Left hindlimb (tissue), 1 donor: ENCODE measurements around the gene CDH23.
A peak's percentile ranks its signal among the peaks of the same experiment; 100 is the strongest.

Source experiments
- DNase-seq: peaks from one replicate; pipeline ENCODE4 v3.0.0-alpha.2; 2018

The CDH23 gene

DNA sequence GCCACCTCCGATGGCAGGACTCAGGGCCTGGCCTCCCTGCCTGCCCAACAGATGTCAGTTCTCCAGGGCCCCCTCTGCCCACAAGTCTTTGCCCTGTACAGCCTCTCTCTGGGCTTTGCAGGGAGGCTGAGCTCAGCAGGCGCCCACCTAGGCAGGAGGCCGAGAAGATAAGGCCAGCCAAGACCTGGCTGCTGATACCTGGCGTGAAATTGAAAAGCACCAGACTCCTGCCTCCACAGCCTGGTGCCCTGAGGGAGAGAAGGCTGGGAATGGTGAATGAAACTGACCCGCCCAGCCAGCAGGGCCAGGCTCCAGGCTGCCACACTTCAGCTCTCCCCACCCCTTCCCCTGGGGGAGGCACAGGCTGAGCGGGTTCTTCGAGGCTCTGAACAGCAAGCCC lies 145.8 kb downstream of the CDH23 start:
- DNase-seq, result no peak

DNA sequence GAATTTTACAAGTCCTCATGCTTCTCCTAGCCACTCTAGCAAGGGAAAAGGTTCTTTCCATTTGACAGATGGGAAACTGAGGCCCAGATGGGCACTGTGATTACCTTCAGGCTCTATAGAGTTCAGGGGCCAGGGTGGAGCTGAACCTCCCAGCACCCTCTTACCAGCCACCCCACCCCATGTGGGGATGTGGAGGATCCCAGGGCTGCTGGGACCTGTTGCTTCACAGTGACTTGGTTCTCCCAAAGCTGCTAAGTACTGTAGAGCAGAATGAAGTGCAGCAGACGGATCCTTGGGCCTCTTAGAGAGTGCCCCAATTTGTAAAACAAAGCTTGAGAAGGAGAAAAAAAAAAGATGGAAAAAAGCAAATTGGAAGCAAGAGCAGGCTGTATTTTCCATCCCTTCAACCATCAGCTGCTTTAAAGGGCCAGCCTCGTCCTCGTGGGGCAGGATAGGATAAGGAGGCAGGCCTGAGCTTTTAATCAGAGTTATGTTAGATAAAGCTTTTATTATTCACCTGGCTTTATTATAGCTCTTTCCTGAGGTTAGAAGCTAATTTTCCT lies 147.0 kb downstream of the CDH23 start:
- DNase-seq, result no peak

DNA sequence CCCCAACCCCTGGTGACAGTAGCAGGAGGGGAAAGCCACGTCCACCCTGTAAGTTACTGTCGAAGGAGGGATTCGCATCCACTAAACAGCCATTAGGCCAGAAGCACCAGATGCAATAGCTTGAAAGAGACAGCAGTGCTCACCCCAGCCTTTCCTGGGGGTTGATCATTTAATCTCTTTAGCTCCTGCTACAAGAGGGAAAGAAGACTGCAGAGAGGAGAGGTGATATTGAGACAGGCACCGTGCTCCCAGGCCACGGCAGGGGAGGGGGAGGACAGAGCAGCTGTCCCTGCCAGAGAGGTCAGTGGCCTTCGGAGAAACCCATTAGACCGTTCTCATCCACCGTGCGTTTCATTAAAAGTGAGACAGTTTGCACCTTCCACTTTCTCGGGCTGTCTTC lies 148.3 kb downstream of the CDH23 start:
- DNase-seq, result no peak

GRCh38 chr10:71546220-71546619 lies 149.5 kb downstream of the CDH23 start:
- DNase-seq, result no peak

GRCh38 chr10:71547312-71547711 lies 150.6 kb downstream of the CDH23 start:
- no peak for DNase-seq

DNA sequence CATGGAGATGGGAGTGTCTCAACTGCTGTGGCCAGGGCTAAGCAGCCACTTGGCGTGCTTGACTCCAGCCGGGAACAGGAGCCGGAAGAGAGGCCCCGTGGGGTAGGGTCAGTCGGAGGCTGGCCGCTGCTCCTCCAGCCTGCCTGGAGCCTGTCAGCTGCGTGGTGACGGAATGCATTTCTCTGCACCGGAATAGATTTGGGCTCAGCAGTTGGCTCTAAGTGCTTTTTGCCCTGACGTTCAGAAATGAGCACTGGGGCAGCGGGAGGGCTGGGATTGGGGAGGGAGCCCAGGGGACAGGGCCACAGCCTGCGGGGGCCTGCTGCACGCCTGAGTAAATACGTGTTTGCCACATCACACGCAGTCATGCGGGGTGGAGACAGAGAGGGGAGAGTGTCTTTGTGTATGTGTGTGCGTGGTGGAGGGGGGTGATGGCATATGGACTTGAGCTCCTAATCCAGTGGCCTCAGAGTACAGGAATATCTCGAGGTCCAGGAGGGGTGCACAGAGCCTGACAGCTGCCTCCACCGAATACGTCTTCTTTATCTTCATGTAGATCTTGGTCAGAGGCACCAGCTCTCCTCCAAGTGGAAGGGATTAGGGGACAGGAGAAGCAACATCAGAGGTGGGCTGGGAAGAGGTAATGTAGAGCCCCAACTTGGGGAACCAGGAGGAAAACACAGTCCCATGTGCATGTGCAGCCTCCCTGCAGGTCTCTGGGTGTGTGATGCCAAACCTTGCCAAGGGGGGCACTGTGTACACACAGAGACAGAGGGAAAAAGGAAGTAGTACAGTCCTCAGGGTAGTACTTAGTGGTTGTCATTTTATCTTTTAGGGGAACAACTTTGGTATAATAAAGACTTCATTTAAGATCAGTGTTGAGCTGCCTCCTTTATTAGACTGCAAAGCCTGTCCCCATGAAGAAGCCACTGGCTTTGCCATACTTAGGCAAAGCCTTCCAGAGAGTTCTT lies 151.4 kb downstream of the CDH23 start:
- peak; percentile 85 for DNase-seq

GRCh38 chr10:71549766-71550533 lies 153.2 kb downstream of the CDH23 start:
- no peak for DNase-seq

DNA sequence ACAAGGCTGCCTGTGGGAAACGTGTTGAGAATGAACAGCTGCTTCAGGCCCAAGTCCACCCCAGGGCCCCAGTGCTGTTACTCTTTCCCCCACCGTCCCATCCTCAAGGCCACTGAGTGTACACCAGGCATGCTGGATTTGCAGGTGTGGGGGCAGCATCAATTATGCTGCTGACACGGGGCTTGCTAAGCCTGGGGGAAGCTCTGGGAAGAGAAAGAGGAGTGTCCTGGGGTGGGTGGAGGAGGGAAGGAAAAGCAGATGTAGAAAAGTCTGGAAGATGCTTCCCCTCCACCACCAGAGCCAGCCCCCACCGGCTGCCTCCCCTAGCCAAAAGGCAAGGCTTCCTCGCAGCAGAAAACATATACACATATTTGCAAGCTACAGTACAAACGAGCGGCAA lies 153.9 kb downstream of the CDH23 start:
- DNase-seq, result peak; percentile 57

- no peak for DNase-seq
These were observed 155.2 kb downstream of the CDH23 start for GRCh38 chr10:71551970-71552369.

- no peak for DNase-seq
These were observed 156.7 kb downstream of the CDH23 start for GRCh38 chr10:71553432-71553831.

DNA sequence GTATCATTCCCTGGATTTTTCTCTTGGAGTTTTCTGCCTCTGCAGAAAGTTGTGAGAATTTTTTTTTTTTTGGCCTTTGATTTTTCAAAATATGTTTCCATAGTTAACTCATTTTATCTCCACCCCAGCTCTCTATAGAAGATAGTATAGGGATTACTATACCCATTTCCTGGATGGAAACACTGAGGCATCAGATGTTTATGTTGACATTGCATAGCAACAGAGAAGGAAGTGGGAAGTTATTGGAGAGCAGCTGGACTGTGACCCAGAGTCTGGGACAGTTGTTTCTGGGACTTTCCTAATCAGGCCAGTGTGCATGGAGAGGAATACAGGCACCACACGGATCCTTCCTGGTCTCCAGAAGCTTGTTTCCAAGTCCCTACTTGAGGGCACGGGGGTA lies 158.0 kb downstream of the CDH23 start:
- DNase-seq, result no peak

GRCh38 chr10:71555087-71555723 lies 158.5 kb downstream of the CDH23 start:
- DNase-seq, result no peak

GRCh38 chr10:71555724-71556119 lies 159.0 kb downstream of the CDH23 start:
- DNase-seq, result no peak

GRCh38 chr10:71558991-71559390 lies 162.3 kb downstream of the CDH23 start:
- DNase-seq, result no peak

DNA sequence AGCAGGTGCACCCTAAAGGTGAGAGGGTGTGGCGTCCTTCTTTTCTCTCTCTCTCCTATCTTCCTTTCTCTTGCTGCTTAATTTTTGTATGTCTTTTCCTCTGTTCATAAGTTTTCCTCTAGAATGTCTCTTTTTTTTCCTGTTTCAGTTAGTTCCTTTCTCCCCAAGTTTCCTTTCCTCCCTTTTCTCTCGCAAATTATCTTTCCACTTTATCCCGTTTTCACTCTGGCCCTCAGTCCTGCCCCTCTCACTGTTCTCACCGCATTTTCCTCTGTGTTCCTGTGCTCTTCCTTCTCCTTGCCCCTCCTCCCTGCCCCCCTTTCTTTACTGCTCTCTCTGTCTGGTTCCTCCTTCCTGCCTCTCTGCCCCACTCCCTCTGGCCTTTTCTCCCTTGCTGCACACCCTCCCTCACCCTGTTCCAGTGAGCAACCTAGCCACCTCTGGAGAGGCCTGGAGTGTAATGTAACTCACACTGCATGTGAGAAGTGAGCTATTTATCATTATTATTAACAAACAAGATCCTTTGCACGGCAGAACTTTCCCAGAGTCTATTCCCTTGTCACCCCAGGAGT lies 164.4 kb downstream of the CDH23 start:
- no peak for DNase-seq

- DNase-seq, result no peak
These were observed 165.5 kb downstream of the CDH23 start for GRCh38 chr10:71562181-71562580.

DNA sequence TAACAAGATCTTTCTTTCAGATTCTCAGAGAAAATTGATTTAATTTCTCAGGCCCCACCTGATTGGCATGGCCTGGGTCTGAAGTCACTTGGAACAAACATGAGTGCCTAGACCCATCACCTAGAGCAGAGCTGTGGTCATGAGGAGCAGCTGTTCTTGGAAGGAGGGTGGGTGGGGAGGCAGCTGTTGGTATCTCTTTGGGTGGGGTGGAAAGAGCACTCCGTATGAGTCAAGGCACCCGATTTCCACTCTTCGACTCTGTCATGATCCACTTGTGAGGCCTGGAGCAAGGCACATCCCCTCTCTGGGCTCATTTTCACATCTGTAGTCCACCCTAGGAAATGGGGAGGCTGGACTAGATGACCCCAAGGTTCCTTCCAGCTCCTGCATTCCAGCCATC lies 166.2 kb downstream of the CDH23 start:
- DNase-seq, result no peak

DNA sequence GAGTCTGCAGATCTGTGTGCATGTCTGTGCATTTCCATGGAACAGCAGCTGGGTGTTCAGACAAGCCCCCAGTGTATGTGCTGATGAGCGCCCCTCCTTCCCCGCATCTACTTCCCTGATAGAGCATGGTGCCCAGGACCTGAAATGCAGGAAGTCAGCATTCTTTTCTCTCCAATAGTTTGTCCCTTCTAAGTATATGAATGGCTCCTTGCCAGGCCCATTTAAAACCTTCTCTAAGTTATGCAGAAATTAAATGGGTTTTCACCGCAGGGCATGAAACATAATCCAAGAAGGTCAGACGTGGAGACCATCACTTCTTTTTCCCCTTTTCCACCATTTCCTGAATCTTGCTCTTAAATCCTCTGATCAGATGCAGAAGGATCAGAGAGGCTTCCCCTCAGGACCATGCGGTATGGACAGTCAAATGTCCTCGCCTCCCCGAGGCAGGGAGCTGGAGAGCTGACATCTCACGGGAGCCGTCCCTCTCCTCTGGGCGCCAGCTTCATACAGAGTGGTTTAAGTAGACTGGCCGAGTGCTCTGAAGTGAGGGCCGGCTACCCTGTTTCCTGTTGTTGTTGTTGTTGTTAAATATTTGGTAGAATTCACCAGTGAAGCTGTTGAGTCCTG lies 167.6 kb downstream of the CDH23 start:
- no peak for DNase-seq

GRCh38 chr10:71565284-71566000 lies 168.7 kb downstream of the CDH23 start:
- no peak for DNase-seq

GRCh38 chr10:71567006-71567405 lies 170.3 kb downstream of the CDH23 start:
- DNase-seq, result no peak

- no peak for DNase-seq
These were observed 172.3 kb downstream of the CDH23 start for GRCh38 chr10:71568896-71569492.
